NCI-H774 (cell line): ENCODE measurements around the gene EPYC.
A peak's percentile ranks its signal among the peaks of the same experiment; 100 is the strongest.

Experiments used
- DNase-seq: peaks from one replicate; lab custom pipeline; 2025; lab: John Stamatoyannopoulos, UW

The EPYC gene, protein sequence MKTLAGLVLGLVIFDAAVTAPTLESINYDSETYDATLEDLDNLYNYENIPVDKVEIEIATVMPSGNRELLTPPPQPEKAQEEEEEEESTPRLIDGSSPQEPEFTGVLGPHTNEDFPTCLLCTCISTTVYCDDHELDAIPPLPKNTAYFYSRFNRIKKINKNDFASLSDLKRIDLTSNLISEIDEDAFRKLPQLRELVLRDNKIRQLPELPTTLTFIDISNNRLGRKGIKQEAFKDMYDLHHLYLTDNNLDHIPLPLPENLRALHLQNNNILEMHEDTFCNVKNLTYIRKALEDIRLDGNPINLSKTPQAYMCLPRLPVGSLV

DNA sequence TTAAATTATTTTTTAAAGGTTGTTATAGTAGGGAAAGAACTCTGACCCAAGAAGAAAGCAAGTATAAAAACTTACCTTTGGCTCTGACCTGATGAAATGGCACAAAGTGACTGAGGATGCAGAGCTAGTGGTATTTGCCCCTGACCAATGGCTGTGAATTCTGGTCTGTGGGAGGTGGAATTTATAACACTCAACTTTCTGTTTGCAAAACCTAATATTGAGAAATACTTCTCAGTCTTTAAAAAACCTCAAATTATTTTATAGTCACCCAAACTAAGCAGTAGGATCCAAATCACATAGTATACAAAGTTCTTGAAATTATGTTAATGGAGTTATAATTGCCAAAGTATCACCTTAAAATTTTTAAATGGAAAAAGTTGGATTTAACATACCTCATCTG lies at the start of gene EPYC:
EPYC (minus strand) TSS at position 101 of the 400 bp plus-strand sequence. CDS start 2,407 bp downstream, outside the sequence.
- DNase-seq = no peak

DNA sequence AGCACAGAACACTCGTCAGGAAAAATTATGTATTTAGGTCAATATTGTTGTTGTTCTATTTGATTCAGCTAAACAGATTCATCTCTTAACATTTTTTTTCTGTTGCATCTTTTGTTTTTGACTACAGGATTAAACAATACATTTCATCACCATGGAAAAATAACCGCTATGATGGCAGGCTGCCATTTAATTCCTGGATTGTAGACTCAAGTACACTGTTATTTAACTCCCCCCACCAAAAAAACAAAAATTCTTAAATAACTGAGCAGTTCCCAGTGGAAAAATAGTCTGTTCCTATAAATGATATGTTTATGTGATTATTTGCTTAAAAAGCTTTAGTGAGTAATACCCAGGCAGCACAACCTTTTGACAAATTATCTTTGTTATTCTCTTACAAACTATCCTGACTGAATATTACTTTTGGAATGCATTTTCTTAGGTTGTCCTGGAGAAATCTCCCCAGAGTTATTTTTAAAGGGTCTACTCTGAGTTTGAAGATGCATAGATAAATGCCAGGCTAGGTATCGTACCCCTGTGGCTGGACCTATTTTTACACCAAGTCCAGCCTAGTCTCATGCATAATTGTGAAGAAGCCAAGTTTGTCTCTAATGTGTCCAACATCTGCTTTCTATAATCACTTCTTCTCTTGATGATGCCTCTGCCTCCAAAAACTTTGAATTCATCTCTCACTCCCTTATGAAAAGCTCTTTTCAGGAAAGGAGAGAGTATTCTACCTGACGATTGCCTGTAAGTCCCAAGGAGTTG lies 49.4 kb upstream of the EPYC start:
- peak; percentile 1 for DNase-seq

DNA sequence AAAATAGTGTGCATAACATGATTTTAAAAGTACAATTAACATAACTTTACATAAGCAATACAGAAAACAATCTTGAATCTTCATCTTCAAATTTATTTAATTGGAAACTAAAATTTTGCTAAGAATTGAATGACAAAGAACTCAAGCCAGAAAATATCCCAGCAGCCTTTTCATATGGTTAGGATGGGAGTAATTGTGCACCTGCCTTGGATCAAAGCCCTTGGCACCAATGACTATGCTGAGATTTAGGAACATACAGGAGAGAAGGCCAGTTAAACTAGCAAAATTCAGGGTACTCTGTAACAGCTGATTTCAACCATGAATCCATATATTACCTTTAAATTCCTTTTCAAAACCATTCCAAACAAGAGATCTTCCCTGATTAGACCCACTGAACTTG lies 47.3 kb upstream of the EPYC start:
- no peak for DNase-seq

DNA sequence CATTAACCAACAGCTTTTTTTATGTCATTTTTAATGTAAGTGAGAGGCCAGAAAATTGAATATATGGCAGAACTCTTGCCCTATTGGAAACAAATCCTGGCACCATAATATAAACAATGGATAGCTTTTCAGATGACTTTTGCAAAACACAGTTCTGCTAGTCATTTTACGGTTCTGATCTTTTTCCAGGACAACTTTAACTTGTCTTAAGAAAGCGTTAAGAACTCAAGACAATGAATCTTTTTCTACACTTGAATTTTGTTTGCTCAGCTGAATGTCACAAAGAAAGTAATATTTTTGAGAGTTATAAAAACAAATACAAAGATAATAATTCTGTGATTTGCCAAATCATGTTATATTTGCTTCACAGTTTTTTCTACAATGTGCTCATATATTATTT lies 39.8 kb upstream of the EPYC start:
- DNase-seq = no peak

DNA sequence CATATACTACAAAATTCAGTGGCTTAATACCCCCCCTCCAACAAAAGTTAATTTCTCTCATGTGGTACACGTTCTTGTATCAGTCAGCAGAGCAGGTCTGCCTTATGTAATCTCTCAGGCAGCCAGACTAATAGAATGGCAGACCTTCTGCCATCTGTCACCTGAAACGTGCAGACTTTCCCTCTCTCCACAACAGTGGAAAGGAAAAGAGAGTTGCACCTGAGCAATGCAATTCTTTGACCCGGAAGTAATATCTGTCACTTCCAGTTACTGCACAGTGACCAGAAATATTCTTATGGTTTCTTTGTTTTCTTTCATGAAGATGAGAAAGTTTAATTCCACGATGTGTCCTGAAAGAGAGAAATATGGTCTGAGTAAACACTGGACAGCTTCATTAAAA lies 38.6 kb upstream of the EPYC start:
- no peak for DNase-seq

DNA sequence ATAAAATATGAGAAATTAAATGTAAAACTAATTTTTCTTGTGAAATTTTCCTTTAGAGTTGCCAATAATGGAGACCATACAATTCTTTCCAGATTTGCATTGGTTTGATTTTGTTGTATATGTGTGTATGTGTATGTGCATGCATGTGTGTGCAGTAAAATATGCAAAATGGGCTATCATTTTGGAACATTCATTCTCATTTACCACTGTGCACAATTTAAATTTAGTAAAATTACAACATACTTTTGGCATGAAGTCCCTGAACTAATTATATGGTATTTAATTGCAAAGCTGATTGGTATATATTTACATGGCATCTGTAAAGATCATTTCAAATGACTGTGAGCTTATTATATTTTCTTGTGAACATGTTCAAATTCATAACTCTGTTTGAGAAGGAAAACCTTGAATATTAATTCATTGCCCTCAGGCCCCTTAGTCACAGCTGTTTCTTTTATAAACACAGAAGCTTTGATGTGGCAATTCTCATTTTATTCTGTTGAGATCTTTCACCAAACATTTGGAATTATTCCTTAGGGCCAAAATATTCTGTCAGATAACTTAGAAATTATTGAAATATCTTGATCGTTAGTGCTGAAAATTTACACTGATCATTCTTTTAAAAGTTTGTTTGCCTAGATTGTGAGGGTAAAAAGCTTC lies 35.5 kb upstream of the EPYC start:
- no peak for DNase-seq

DNA sequence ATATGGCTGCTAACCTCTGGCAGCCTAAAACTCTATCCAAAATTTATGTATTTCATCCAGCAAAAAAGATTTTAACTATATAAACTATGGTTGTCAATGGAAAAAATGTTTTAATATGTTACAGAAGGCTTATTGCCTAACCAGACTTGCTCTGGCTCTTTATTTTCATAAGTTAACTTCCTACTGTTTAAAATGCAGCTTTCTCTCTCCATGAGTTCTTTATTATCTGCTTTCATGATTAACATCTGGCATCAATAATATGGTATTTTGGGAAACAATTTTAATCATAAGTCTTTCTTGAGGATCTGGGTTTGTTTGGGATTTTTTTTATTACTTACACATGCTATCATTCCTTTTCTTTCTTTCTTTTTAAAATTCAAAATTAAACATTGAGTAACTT lies 32.5 kb upstream of the EPYC start:
- DNase-seq = no peak

DNA sequence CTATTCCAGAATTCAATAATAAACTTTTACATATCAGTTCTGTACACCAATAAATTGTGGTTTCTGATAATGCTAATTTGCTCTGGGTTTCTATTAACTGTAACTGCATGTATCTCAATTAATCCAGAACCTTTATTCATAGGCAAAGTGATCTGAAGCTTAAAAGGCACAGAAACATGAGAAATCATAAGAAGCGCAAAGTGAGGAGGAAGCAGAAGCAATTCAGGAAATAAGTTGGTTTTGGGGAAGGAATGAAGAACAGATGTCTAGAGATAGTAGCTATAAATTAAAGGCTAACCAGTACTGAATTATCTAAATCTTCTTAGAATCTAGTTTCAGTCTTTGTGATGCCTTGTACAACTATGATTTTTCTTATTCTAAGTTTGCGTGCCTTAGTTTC lies 28.5 kb upstream of the EPYC start:
- DNase-seq = no peak

DNA sequence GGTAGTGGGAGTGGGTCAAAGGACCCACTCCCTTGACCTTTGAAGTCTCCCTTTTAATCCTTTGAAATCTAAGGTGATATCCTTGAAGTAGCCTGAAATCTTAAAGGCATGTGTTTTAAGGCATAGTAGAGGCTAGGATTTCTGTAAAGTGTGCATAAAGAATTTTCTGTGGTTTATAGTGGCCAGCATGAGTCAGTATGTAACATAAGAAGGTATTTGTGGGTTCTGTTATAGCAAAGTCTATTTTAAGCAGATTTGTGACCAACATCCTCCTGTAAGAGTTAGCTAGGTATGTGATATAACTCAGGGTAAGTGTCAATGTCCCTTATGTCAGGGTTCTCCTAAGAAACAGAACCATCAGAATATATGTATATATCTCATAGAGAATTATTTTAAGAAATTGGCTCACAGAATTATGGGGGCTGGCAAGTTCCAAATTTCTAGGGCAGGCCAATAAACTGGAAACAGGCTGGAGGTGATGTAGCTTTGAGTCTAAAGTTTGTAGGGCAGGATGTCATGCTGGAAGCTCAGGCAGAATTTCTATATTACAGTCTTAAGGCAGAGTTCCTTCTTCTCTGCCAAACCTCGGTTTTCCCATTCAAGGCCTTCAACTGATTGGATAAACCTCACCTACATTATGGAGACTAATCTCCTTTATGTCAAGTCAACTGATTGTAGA lies 18.7 kb upstream of the EPYC start:
- no peak for DNase-seq

DNA sequence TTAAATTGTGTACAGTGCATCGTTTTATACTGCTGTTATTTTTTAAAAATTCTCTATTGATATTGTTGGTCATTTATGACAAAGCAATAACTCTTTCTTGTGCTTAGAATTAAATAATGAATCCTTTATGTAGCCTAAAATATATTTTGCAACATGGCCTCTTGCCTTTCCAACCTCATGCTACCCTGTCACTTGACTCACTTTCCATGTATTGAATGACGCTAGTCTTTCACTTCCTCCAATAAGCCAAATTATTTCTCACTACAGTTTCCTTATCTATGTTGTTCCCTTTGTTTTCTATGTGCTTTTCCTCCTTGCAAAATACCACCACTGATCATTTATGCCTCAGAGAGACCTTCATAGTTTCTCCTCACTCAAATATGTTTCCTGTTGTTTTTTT lies 16.3 kb upstream of the EPYC start:
- DNase-seq = no peak

DNA sequence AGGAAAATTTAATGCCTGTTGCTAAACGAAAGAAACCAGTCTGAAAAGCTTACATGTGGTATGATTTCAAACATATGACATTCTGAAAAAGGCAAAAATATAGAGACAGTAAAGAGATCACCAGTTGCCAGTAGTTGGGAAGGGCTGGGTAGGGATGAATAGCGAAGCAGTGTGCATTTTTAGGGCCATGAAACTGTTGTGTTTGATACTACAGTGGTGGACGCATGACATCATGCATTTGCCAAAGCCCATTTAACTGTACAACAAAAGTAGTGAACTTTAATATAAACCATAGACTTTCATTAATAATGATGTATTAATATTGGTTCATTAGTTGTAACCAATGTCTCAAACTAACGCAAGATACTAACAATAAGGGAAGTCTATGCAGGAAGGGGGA lies 14.7 kb upstream of the EPYC start:
- DNase-seq = no peak

DNA sequence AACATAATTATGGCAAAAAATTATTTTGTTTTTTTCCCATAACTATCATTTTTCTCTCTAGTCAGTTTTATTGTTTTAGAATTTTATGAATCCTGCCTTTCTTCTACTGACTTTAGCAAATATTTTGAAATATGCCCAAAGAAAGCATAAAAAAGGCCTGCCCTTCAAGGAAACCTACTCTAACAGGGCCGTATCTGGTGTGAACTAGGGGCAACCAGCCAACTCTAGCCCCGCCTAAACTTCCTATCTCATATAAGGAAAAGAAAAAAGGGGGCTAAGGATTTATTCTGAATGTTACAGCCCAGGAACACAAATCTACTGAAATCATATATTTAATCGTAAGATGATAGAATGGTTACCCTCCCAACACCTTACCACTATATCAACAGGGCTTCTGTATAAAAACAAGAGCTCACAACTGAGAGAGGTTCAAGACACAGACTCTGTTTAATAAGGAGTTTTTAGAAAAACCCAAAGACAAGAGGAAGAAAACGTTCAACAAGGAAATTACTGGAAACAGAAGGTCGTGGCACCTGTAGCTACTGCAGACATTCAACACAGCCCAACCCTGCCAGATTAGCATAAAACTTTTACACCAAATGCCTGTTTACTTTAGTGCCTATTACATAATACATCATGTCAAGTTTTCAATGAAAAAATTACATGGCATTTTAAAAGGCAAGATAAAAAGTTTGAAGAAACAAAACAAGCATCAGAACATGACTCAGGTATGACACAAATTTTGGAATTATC lies 12.9 kb upstream of the EPYC start:
- DNase-seq = no peak

DNA sequence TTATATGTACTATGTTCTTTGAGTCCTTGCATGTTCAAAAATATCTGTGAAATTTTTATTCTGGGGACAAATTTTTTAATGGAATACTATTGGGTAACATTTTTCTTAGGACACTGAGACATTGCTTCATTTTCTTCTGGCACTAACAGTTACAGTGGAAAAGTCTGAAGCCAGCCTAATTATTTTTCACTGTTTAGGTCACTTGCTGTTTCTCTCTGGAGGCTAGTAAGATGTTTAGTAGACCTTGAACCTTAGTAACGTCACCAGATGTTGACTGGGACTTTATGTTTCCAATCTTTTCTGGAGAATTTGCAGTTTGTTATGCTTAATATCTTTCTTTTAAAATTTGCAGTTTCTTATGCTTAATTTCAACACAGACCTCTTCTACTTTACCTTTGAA lies 12.3 kb upstream of the EPYC start:
- DNase-seq = no peak

DNA sequence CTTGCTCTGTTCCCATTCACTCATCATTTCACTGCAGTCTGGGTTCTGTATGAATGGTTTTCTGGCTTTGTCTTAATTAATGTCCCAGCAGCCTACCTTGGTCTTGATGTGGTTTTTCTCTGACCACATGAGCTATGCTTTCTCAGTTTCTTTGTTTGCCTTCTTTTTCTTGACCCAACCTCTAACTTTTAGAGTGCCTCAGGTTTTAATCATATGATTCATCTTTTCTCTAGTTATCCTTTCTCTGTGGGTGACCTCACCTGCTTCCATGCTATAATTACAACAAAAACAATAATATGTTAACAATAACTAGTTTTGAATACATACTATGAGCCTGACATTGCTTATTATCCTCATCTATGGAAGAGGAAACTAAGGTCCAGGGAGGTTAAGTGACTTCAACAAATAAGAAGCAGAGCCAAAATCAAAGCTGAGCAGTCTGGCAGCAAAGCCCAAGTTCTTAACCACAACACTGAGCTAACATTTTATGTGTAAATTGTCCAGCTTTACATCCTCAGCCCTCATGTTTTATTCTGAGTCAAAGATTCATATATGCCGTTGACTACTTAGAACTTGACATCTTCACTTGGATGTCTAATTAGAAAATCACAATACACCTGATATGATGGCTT lies 4.7 kb upstream of the EPYC start:
- DNase-seq = no peak

DNA sequence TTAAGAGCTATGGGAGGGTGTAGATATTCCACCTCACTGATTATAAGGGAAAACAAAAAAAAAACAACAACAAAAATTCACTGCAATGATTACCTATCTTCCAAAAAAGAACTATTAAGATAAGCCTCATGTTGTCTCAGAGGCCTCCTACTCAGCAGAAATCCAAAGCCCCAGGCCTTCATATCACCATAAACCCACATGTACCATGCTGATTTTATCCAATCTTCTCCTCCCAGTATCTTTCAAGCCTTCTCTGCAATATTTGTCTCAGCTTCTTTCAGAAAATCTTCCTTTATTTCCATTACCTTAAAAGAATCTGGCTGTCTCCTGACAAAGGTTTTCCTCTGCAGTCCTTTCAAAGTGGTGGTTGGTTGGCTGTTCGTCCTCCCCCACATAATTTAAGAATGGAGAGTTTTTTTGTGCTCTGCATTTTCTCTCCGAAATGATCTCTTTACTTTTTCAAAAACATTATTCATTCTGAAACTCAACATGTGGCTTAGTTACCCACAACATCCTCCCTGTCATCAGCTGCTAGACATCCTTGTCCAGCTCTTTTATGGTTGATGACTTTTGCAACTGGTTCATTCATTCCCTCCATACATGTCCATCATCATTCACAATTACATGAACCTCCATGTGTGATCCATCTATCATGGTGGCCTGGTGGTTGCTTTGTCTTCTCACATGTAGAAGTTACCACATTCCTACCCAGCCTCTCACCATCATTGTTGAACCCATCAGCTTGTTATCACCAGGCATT lies 2.9 kb upstream of the EPYC start:
- DNase-seq = no peak

DNA sequence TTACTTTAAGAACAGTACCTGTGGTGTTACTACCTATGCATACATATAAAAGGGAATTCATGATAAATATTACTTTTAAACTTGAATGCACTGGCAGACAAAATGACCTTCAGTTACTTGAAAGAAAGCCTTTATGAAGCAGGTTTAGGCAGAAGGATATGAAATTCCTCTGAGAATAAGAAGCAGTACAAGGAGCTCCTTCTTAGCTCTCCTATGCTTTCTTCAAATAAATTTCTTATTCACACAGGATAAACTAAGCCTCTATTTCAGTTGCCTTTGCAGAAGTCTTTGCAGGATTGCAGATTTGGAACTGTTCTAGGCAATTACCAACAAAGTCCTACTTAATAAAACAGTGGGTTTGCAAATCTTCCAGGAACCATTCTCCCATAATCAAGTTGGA lies 1.0 kb downstream of the EPYC start:
- DNase-seq = no peak

DNA sequence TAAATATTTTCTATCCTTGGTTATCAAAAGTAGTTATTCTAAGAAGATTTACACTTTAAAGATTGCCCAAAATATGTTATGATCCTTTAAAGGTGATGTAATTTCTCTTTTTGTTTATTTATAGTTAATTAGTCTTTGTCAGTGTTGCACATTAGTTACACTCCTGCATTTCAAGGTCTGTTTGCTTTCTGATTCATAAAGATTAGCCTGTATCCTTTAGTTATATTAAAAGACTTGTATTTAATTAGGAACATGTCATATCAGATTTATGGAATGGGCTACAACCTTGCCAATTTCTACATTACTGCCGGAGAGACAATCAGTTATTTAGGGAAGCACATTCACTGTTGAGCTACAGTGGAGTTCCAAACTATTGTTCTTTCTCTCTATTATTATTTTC lies 3.5 kb downstream of the EPYC start:
- no peak for DNase-seq

DNA sequence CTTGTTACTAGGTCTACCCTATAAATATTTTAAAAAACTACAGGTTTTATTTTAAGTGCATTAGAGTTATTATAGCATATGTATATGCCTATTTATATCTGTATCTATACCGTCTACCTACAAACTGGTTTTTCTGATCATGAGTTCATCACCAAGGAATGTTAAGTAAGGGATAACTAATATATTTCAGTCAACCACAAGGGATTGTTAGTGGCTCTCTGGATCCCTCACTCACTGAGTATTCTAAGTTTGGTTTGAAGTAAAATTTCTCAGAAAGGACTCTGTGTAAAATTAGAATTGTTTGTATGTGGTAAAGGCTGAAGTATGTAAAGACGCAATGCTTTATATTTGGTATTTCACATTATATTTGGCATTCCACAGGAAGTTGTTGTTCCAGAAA lies 4.8 kb downstream of the EPYC start:
- no peak for DNase-seq

DNA sequence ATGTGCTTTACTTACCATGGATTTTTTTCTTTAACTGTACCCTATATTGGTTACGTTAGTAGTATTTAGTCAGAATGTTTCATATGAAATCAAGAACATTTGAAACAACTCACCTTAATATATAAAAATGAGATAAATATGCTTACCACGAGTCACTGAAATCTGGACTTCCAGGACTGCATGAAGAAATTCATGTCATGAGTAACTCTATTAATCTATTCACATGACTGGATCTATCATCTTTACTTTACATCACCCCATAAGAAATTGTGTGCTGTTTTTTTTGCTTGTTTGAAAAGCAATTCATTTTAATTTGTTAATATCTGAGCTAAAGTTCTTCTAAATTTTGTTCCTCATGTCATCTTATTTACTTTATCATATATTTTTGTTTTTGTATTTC lies 5.2 kb downstream of the EPYC start:
- no peak for DNase-seq

DNA sequence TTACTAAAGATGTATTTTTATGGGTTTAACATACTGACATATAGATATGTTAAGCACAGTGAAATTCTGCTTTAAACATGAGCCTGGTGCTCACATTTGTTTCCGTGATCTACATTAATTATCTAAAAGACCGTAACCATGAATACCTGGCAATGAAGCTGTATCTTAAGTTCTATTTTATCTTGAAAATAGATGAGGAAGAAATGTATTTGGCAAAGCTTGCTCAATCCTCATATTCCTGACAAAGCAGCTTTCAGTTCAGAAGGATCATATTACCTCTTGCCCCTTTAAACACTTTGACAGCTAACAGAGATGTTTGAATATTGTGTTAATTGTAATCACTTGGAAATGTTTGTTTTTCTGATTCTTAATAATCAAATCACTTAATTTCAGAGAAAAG lies 9.8 kb downstream of the EPYC start:
- DNase-seq = no peak
